ENCODE results near the gene SLC16A14. TPM values are rescaled to one million over a fixed set of nuclear protein-coding genes. Genes with fewer than 3 reads are reported as not detected.

Gene SLC16A14
- total and polyA plus RNA-seq, 2 of the 8 experiments (the other 6 are each of a cell fraction or from before 2014, with no cell fraction given), result 2.1 to 3.0 TPM

Small RNAs within 50 kb of the gene (small RNA-seq; reads per million reads assigned to genes)
- not detected for gene RNY4P19 (ENCODE audit: insufficient read depth)

Other genes with a start within 250 kb of the SLC16A14 start
- 155 and 174 TPM in 2 replicates for gene TRIP12, start 146.9 kb downstream of the SLC16A14 start, total RNA-seq (2021; fragmentation: NEBNext Ultra II Directional; extraction: Animal tissue kit (Norgen Biotek cat#: 25700))
- 18.7 and 23.1 TPM in 2 replicates for gene TRIP12, start 146.9 kb downstream of the SLC16A14 start, polyA plus RNA-seq (2011; rRNA removed)
- gene FBXO36, start 146.4 kb downstream of the SLC16A14 start, total RNA-seq (2021; fragmentation: NEBNext Ultra II Directional; extraction: Animal tissue kit (Norgen Biotek cat#: 25700)), result 2.8 and 3.4 TPM in 2 replicates
- gene FBXO36, start 146.4 kb downstream of the SLC16A14 start, polyA plus RNA-seq (2011; rRNA removed), result 2.2 and 3.4 TPM in 2 replicates
- 7.1 and 8.2 TPM in 2 replicates for gene SP110, start 151.1 kb upstream of the SLC16A14 start, total RNA-seq (2021; fragmentation: NEBNext Ultra II Directional; extraction: Animal tissue kit (Norgen Biotek cat#: 25700))
- 3.1 and 4.3 TPM in 2 replicates for gene SP110, start 151.1 kb upstream of the SLC16A14 start, polyA plus RNA-seq (2011; rRNA removed)
- gene SP140, start 156.8 kb upstream of the SLC16A14 start, total RNA-seq (2021; fragmentation: NEBNext Ultra II Directional; extraction: Animal tissue kit (Norgen Biotek cat#: 25700)), result 1.3 and 1.7 TPM in 2 replicates
- 0.23 and 0.31 TPM in 2 replicates for gene SP140, start 156.8 kb upstream of the SLC16A14 start, polyA plus RNA-seq (2011; rRNA removed)